AG10803 (cell line): Measurements from ENCODE around the gene PWWP2B.

Source experiments
- DNase-seq: peaks from one replicate; pipeline ENCODE4 v3.0.0; 2010; ENCODE audit warnings: low read depth
- H3K4me3 ChIP-seq: 2 replicates; pipeline ENCODE4 v1.5.1; 2011; ENCODE audit warnings: mild to moderate bottlenecking, low read length, control low read depth
- CTCF ChIP-seq: conservative IDR thresholded peaks from 2 replicates; pipeline ENCODE4 v1.5.1; 2011; ENCODE audit warnings: mild to moderate bottlenecking, low read length, control low read depth, inconsistent platforms

PWWP2B gene

DNA sequence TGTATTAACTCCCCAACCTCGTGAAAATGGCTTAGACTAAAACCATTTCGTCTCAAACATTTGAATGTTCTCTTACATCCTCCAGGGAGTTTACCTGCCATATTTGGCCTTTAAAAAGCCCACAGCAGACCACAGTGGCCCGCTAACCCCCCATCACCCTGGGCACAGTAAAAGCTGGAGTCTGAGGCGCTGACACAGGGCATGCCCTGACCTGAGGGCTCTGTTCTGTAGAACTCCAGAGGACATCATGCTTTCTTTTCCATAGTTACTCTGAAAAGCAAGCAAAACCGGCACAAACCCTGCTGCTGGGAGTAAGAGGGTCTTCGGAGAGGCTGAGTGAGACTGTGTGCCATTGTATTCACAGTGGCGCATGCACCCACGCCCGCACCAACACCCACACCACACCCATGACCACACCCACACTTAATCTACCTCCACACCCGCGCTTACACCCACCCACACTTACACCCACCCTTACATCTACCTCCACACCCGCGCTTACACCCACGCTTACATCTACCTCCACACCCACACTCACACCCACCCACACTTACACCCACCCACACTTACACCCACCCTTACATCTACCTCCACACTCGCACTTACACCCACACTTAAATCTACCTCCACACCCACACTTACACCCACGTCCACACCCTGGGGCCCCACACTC lies 32.9 kb upstream of the PWWP2B start:
- peak; percentile 16 for DNase-seq
- TF ChIP-seq CTCF = no peak
- no peak overlapping the region for H3K4me3 ChIP-seq

DNA sequence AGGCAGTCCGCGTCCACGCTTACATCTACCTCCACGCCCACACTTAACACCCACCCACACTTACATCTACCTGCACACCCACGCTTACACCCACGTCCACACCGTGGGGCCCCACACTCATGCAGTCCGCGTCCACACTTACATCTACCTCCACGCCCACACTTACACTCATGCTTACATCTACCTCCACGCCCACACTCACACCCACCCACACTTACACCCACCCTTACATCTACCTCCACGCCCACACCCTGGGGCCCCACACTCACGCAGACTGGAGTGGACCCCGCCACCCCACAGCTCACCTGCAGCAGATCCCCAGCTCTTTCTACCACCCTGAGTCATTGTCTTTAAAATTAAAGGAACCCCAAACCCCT lies 32.4 kb upstream of the PWWP2B start:
- DNase-seq = no peak
- H3K4me3 ChIP-seq = no peak overlapping the region
- TF ChIP-seq CTCF = no peak

GRCh38 chr10:132365102-132365501 lies 31.9 kb upstream of the PWWP2B start:
- DNase-seq = no peak
- TF ChIP-seq CTCF = no peak
- H3K4me3 ChIP-seq = no peak overlapping the region

DNA sequence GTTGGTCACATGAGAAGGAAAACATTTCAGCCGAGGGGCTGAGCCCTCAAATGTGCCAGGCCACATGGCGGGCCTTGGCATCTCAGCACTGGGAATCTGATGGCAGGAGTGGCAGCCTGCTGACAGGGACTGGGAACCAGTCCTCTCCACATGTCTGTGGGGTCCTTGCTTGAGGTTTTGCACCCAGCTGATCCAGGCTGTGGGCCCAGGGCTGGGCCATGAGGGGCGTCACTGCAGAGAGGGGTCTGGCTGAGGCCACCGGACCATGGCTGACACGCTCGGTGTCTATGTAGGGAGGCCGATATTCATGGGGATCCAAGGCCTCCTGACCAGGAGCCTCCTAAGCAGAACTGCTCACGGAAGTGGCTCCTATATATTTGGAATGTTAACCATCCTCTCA lies 31.0 kb upstream of the PWWP2B start:
- H3K4me3 ChIP-seq = no peak overlapping the region
- no peak for TF ChIP-seq CTCF
- no peak for DNase-seq

GRCh38 chr10:132366499-132366898 lies 30.5 kb upstream of the PWWP2B start:
- no peak overlapping the region for H3K4me3 ChIP-seq
- TF ChIP-seq CTCF = no peak
- no peak for DNase-seq

- TF ChIP-seq CTCF = no peak
- no peak overlapping the region for H3K4me3 ChIP-seq
- no peak for DNase-seq
These were observed 28.6 kb upstream of the PWWP2B start for GRCh38 chr10:132368391-132368790.

DNA sequence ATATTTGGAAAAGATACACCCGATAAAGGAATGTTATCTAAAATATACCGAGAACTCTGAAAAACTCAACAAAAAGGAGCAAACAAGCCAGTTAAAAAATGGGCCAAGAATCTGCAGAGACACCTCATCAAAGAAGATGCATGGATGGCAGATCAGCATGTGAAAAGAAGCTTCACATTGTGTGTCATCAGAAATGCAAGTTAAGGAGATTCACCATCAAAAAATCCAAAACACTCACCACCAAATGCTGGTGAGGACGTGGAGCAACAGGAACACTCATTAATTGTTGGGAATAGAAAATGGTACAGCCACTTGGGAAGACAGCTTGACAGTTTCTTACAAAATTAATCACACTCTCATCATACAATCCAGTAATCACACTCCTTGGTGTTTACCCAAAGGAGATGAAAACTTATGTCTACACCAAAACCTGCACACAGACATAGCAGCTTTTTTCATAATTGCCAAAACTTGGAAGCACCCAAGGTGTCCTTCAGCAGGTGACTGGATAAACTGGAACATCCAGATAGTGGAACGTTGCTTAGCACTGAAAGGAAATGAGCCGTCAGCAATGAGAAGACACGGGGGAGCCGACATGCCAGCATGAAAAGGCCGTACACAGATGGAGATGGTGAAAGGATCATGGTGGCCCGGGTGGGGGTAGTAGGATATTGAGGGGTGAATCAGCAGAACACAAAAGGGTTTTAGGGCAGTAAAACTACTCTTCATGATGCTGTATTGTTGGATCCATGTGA lies 27.9 kb upstream of the PWWP2B start:
- no peak for TF ChIP-seq CTCF
- peak; percentile 95 for DNase-seq
- H3K4me3 ChIP-seq = no peak overlapping the region
